Common myeloid progenitor, CD34-positive (primary cell): ENCODE results near the gene SLC43A1.
"Not testable (repeated sequence)": the region's sequence is repeated elsewhere in the genome, so short reads cannot be mapped to it uniquely, and the experiment has no call there.

Experiments
- CTCF ChIA-PET: fragments of 350-600 bp; sonication (Branson Sonifier 250); formaldehyde crosslinking; loops from one replicate; lab custom pipeline; 2021; ENCODE audit warnings: antibody characterized with exemption; lab: Charles Lee
- POLR2A ChIA-PET: fragments of 350-600 bp; sonication (Branson Sonifier 250); formaldehyde crosslinking; loops from one replicate; lab custom pipeline; 2021; ENCODE audit warnings: antibody characterized with exemption; lab: Charles Lee
- DNase-seq, 3 donors: peaks; one replicate each; pipeline versions ENCODE4 v3.0.0 to v3.0.0-alpha.2; 2013
- H3K27ac ChIP-seq, 2 experiments: 1 replicate in 1 of 2; 2 replicates in 1 of 2; pipeline ENCODE4 v1.7.0; 2013; ENCODE audit warnings: inconsistent platforms in 2 of 2, low read length in 2 of 2, mild to moderate bottlenecking in 2 of 2, low read depth in 1 of 2, moderate library complexity in 1 of 2; ENCODE audit not compliant: severe bottlenecking in 2 of 2, insufficient read depth in 1 of 2, poor library complexity in 1 of 2
- H3K27me3 ChIP-seq, 5 experiments: replicated peaks in 2 of 5; 1 replicate in 3 of 5; 2 replicates in 2 of 5; pipeline versions ENCODE4 v1.6.1 to v1.7.0; 2013; ENCODE audit warnings: low read length in 4 of 5, mild to moderate bottlenecking in 2 of 5, moderate library complexity in 2 of 5, inconsistent platforms in 1 of 5; ENCODE audit not compliant: insufficient read depth in 5 of 5, control insufficient read depth in 4 of 5
- H3K36me3 ChIP-seq, 4 experiments: 1 replicate in 2 of 4; 2 replicates in 2 of 4; pipeline versions ENCODE4 v1.6.1 to v1.7.0; 2013; ENCODE audit warnings: low read length in 3 of 4, control low read depth in 1 of 4, mild to moderate bottlenecking in 1 of 4; ENCODE audit not compliant: control insufficient read depth in 4 of 4, insufficient read depth in 4 of 4
- H3K4me1 ChIP-seq, 4 experiments: 1 replicate in 3 of 4; 2 replicates in 1 of 4; pipeline versions ENCODE4 v1.6.1 to v1.7.1; 2013; ENCODE audit warnings: low read length in 3 of 4, mild to moderate bottlenecking in 3 of 4, control low read depth in 1 of 4, inconsistent platforms in 1 of 4, moderate library complexity in 1 of 4; ENCODE audit not compliant: control insufficient read depth in 4 of 4, insufficient read depth in 4 of 4; ENCODE audit errors: control extremely low read depth in 1 of 4
- H3K4me3 ChIP-seq, 7 experiments: 1 replicate in 4 of 7; 2 replicates in 3 of 7; pipeline versions ENCODE4 v1.5.1 to v1.7.0; 2013; ENCODE audit warnings: mild to moderate bottlenecking in 7 of 7, low read length in 6 of 7, moderate library complexity in 6 of 7, inconsistent platforms in 2 of 7, low read depth in 2 of 7, control low read depth in 1 of 7; ENCODE audit not compliant: insufficient read depth in 4 of 7, control insufficient read depth in 1 of 7; ENCODE audit errors: extremely low read depth in 1 of 7
- H3K9me3 ChIP-seq, 5 experiments: 1 replicate in 4 of 5; 2 replicates in 1 of 5; pipeline versions ENCODE4 v1.6.1 to v1.7.1; 2013; ENCODE audit warnings: low read length in 4 of 5, mild to moderate bottlenecking in 2 of 5, inconsistent platforms in 1 of 5, low read depth in 1 of 5, moderate library complexity in 1 of 5; ENCODE audit not compliant: control insufficient read depth in 4 of 5, insufficient read depth in 2 of 5; ENCODE audit errors: control extremely low read depth in 1 of 5
- WGBS: methylation state at CpG from one replicate; pipeline ENCODE4 v1.1.5; 2013; ENCODE audit not compliant: insufficient coverage; 5-methylcytosine and 5-hydroxymethylcytosine counted together

SLC43A1 gene

DNA sequence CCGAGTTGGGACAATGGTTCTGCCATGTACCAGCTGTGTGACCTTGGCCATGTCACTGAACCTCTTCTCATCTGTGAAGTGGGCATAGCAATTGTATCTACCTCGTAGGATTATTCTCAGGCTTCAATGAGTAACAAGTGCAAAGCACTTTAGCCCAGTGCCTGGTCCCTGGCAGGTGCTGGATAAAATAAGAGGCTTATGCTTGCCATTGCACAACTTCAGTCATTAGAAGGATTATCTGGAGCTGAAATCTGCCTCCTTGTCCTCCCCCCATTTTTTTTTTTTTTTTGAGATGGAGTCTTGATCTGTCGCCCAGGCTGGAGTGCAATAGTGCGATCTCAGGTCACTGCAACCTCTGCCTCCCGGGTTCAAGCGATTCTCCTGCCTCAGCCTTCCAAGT, 29.1 kb upstream of the SLC43A1 start:
- CTCF ChIA-PET = interaction anchor here (0.7 to 1.6 kb wide), 6 partner anchors 10 to 1577 kb away, joined by 3 to 6 read pairs (median 4); no protein-coding TSS in a partner anchor

DNA sequence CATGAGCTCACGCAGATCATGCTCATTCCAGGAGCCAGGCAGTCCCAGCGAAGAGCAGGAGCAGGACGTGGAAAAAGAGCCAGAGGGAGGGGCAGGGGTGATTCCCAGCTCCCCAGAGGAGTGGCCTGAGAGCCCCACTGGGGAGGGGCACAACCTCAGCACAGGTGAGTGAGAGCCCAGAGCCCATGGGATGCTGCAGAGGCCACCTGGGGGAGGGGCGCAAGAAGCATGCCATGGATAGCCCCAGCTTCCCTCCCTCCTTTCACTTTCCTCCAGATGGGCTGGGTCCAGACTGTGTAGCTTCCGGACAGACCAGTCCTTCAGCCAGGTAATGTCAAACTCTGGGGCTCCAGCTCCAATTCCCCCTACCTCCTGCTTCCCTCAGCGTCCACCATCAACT, 28.1 kb upstream of the SLC43A1 start:
- no peak overlapping the region for H3K27ac ChIP-seq
- peaks cover 0 to 12% (median 12%) of the 10 kb centered on the region in 4 experiments for H3K4me1 ChIP-seq
- H3K9me3 ChIP-seq = no peaks in the 10 kb centered on the region
- H3K4me3 ChIP-seq = no peak overlapping the region
- H3K36me3 ChIP-seq = peaks cover 2 to 21% (median 10%) of the 10 kb centered on the region in 4 experiments
- POLR2A ChIA-PET = no interaction called here
- CTCF ChIA-PET = interaction anchor here (1.3 to 1.7 kb wide), 4 partner anchors 9 to 17 kb away, joined by 4 to 6 read pairs (median 5); no protein-coding TSS in a partner anchor
- no peak for DNase-seq
- WGBS = 97% methylated on average over 4 of the region's 6 CpGs
- H3K27me3 ChIP-seq = no peaks in the 10 kb centered on the region

More for the DNA sequence above, 29.1 kb upstream of the SLC43A1 start:
- no peak overlapping the region for H3K4me3 ChIP-seq
- no peak for DNase-seq
- H3K4me1 ChIP-seq = peaks cover 0 to 12% (median 12%) of the 10 kb centered on the region in 4 experiments
- H3K27me3 ChIP-seq = no peaks in the 10 kb centered on the region
- POLR2A ChIA-PET = no interaction called here
- H3K27ac ChIP-seq = no peak overlapping the region
- peaks cover 0 to 25% (median 16%) of the 10 kb centered on the region in 4 experiments for H3K36me3 ChIP-seq
- H3K9me3 ChIP-seq = no peaks in the 10 kb centered on the region
- WGBS = 96% methylated on average over 5 of the region's 6 CpGs

- 89% methylated on average over 4 of the region's 4 CpGs for WGBS
- no peak for DNase-seq
- POLR2A ChIA-PET = no interaction called here
- Histone ChIP-seq H3K27ac (no peak overlapping the region), H3K27me3 (no peaks in the 10 kb centered on the region), H3K4me3 (no peak overlapping the region), H3K4me1 (peaks cover 0 to 7% (median 6%) of the 10 kb centered on the region in 4 experiments), H3K36me3 (peaks cover 2 to 18% (median 9%) of the 10 kb centered on the region in 4 experiments), H3K9me3 (no peaks in the 10 kb centered on the region)
- CTCF ChIA-PET = interaction anchor here (0.9 to 1.7 kb wide), 2 partner anchors 11 to 15 kb away, joined by 5 read pairs; no protein-coding TSS in a partner anchor
Measured at GRCh38 chr11:57542582-57542981, 27.1 kb upstream of the SLC43A1 start.

DNA sequence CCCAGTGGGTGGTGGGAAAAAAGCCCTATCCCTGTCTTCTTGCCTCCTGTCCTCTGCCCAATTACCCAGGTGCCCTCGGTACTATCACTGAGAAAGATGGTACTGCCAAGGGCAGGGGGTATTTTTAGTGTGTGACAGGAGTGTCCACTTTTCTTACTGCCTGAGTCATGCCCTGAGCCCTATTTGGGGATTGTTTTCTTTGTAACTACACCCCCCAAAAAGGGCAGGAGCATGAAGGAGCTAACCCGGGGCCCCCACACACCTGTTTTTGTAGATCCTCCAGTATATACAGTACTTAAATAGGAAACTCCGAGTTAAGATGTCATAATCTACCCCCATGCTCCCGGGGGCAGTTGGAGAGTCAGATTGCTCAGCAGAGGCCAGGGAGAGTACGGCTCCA, 25.7 kb upstream of the SLC43A1 start:
- no peaks in the 10 kb centered on the region for H3K4me1 ChIP-seq
- peaks cover 2 to 8% (median 3%) of the 10 kb centered on the region in 4 experiments for H3K36me3 ChIP-seq
- no peaks in the 10 kb centered on the region for H3K27me3 ChIP-seq
- H3K27ac ChIP-seq = no peak overlapping the region
- DNase-seq = no peak
- no peak overlapping the region for H3K4me3 ChIP-seq
- 96% methylated on average over 3 of the region's 5 CpGs for WGBS
- no peaks in the 10 kb centered on the region for H3K9me3 ChIP-seq
- POLR2A ChIA-PET = no interaction called here
- CTCF ChIA-PET = no interaction called here

GRCh38 chr11:57539342-57539741, 23.8 kb upstream of the SLC43A1 start:
- Histone ChIP-seq H3K36me3 (peaks cover 0 to 8% (median 2%) of the 10 kb centered on the region in 4 experiments), H3K4me3 (no peak overlapping the region), H3K4me1 (no peaks in the 10 kb centered on the region), H3K9me3 (no peaks in the 10 kb centered on the region), H3K27ac (no peak overlapping the region), H3K27me3 (no peaks in the 10 kb centered on the region)
- WGBS = 100% methylated on average over 1 of the region's 1 CpG
- CTCF ChIA-PET = interaction anchor here (0.8 to 1.5 kb wide), 2 partner anchors 9 to 102 kb away, joined by 3 read pairs; no protein-coding TSS in a partner anchor
- POLR2A ChIA-PET = no interaction called here
- no peak for DNase-seq

GRCh38 chr11:57536947-57537619, 21.6 kb upstream of the SLC43A1 start, which contains the start of gene SMTNL1:
Gene SMTNL1, plus strand, starts transcription at chr11:57537595. Its CDS starts 5,048 bp downstream, at chr11:57542643.
- ChIA-PET POLR2A (no interaction called here), CTCF (interaction anchor here (1.0 to 11.8 kb wide), 4 partner anchors 10 to 106 kb away, joined by 3 to 115 read pairs (median 7); partner anchors contain the start of gene UBE2L6)
- no peak for DNase-seq
- Histone ChIP-seq H3K9me3 (no peaks in the 10 kb centered on the region), H3K27ac (no peak within 1 kb of the TSS), H3K36me3 (peaks cover 0 to 5% (median under 1%) of the 10 kb centered on the region in 4 experiments), H3K27me3 (no peaks in the 10 kb centered on the region), H3K4me1 (peaks cover 0 to 2% (median under 1%) of the 10 kb centered on the region in 4 experiments), H3K4me3 (no peak within 1 kb of the TSS)
- WGBS = 95% methylated on average over 13 of the region's 14 CpGs

DNA sequence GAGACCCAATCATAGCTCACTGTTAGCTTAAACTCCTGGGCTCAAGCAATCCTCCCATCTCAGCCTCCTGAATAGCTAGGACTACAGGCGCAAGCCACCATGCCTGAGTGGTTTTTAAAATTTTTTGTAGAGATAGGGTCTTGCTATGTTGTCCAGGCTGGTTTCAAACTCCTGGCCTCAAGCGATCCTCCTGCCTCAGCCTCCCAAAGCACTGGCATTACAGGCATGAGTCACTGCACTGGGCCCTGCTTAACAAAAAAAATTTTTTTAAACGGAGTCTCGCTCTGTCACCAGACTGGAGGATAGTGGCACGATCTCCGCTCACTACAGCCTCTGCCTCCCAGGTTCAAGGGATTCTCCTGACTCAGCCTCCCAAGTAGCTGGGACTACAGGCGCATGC, 18.9 kb upstream of the SLC43A1 start:
- H3K27ac ChIP-seq, H3K4me3 ChIP-seq, H3K36me3 ChIP-seq, POLR2A ChIA-PET, H3K27me3 ChIP-seq, H3K9me3 ChIP-seq, DNase-seq: not testable (repeated sequence)
- WGBS = 98% methylated on average over 5 of the region's 7 CpGs
- H3K4me1 ChIP-seq = peaks cover 7 to 25% (median 16%) of the 10 kb centered on the region in 4 experiments
- CTCF ChIA-PET = interaction anchor here (1.0 to 11.8 kb wide), 5 partner anchors 9 to 191 kb away, joined by 3 to 115 read pairs (median 4); no protein-coding TSS in a partner anchor
